Astrocyte of the hippocampus (primary cell): ENCODE measurements around the gene PHGDH.
A peak's percentile ranks its signal among the peaks of the same experiment; 100 is the strongest.
"Not testable (repeated sequence)": the region's sequence is repeated elsewhere in the genome, so short reads cannot be mapped to it uniquely, and the experiment has no call there.

Experiments used
- DNase-seq: peaks from one replicate; pipeline ENCODE4 v3.0.0; 2011; ENCODE audit warnings: low read depth, low spot score

PHGDH gene

GRCh38 chr1:119762953-119763352, 51.2 kb downstream of the PHGDH start:
- no peak for DNase-seq

- no peak for DNase-seq
Measured at GRCh38 chr1:119764220-119764619, 52.5 kb downstream of the PHGDH start.

GRCh38 chr1:119766374-119766794, 54.6 kb downstream of the PHGDH start:
- DNase-seq, result no peak

GRCh38 chr1:119767486-119767885, 55.8 kb downstream of the PHGDH start:
- DNase-seq, result no peak

- no peak for DNase-seq
Measured at GRCh38 chr1:119768778-119769177, 57.0 kb downstream of the PHGDH start, which contains the start of gene HMGCS2. Gene HMGCS2 (minus strand): TSS chr1:119768905. CDS start chr1:119768844, 61 bp downstream.

GRCh38 chr1:119771016-119771415, 59.3 kb downstream of the PHGDH start:
- DNase-seq, result no peak

- no peak for DNase-seq
Measured at GRCh38 chr1:119771770-119772169, 60.0 kb downstream of the PHGDH start.

- no peak for DNase-seq
Measured at GRCh38 chr1:119772298-119772697, 60.6 kb downstream of the PHGDH start.

- DNase-seq, result peak; percentile 62
Measured at GRCh38 chr1:119773711-119774241, 62.0 kb downstream of the PHGDH start.

- DNase-seq, result no peak
Measured at GRCh38 chr1:119774746-119775490, 63.2 kb downstream of the PHGDH start.

GRCh38 chr1:119778359-119778758, 66.6 kb downstream of the PHGDH start:
- DNase-seq, result no peak

- no peak for DNase-seq
Measured at GRCh38 chr1:119778886-119779560, 67.3 kb downstream of the PHGDH start.

GRCh38 chr1:119779869-119780356, 68.2 kb downstream of the PHGDH start:
- DNase-seq, result no peak

GRCh38 chr1:119781434-119782210, 69.9 kb downstream of the PHGDH start:
- DNase-seq, result no peak

GRCh38 chr1:119782631-119783325, 71.0 kb downstream of the PHGDH start:
- DNase-seq, result no peak

GRCh38 chr1:119783354-119784185, 71.8 kb downstream of the PHGDH start:
- no peak for DNase-seq

GRCh38 chr1:119784191-119784781, 72.6 kb downstream of the PHGDH start:
- no peak for DNase-seq

GRCh38 chr1:119786046-119786445, 74.3 kb downstream of the PHGDH start:
- not testable (repeated sequence) for DNase-seq

GRCh38 chr1:119786473-119787050, 74.8 kb downstream of the PHGDH start:
- not testable (repeated sequence) for DNase-seq

- DNase-seq, result peak; percentile 53
Measured at GRCh38 chr1:119787776-119788175, 76.0 kb downstream of the PHGDH start.
